DMS114 treated with DMSO at 0.1 percent for 48 hours (cell line): Measurements from ENCODE around the gene TLNRD1.

ENCODE experiments used
- DNase-seq: peaks from one replicate; lab custom pipeline; 2025; ENCODE audit not compliant: unreplicated experiment; lab: John Stamatoyannopoulos, UW

Gene TLNRD1

DNA sequence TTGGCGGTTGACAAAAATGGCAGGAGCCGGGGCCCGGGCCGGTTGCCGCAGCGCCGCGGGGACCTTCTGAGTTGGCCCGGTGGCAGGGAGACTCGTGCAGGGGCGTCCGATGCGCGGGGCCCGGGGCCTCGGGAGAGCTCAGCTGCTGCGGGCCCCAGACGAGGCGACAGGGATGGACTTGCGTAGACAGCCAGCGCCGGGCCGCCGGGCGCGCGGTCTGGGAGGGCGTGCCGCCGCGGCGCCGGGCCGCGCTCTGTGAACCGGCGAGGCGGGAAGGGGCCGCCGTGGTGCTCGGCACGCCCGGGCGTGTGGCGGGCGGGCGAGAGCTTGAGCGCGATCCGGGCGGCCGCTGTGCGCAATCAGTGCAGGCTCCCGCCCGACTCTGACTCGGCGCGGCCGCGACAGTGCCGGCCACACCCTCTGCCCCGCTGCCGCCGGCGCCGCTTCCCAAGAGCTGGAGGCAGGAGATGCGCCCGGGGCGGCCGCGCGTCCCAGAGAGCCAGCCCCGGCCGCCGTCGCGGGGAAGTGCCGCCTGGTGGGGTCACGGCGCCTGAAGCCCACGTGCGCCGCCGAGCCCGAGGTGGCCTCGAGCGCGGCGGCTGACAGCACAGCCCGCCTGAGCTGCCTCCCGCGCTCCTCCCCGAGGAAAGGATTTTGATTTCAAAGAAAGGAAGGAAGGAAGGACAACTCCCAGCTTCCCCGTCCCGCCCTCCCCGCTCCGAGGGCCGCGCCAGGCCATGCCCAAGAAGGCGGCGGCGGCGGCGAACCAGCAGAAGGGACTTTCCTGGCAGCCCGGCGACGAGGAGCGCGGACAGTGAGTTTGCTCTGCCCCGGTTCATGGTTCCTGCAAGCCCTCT, 657 bp downstream of the TLNRD1 start:
- DNase-seq, result no peak

- no peak for DNase-seq
Measured at GRCh38 chr15:81002009-81002330, 1.2 kb downstream of the TLNRD1 start.

DNA sequence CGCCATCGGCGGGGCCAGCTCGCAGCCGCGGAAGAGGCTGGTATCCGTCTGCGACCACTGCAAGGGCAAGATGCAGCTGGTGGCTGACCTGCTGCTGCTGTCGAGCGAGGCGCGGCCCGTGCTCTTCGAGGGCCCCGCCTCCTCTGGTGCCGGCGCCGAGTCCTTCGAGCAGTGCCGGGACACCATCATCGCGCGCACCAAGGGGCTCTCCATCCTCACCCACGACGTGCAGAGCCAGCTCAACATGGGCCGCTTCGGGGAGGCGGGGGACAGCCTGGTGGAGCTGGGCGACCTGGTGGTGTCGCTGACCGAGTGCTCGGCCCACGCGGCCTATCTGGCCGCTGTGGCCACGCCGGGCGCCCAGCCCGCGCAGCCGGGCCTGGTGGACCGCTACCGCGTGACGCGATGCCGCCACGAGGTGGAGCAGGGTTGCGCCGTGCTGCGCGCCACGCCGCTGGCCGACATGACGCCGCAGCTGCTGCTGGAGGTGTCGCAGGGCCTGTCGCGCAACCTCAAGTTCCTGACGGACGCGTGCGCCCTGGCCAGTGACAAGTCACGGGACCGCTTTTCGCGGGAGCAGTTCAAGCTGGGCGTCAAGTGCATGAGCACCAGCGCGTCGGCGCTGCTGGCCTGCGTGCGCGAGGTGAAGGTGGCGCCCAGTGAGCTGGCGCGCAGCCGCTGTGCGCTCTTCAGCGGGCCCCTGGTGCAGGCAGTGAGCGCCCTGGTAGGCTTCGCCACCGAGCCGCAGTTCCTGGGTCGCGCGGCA, 1.8 kb downstream of the TLNRD1 start:
- DNase-seq, result no peak

GRCh38 chr15:81003097-81003350, 2.3 kb downstream of the TLNRD1 start:
- no peak for DNase-seq

DNA sequence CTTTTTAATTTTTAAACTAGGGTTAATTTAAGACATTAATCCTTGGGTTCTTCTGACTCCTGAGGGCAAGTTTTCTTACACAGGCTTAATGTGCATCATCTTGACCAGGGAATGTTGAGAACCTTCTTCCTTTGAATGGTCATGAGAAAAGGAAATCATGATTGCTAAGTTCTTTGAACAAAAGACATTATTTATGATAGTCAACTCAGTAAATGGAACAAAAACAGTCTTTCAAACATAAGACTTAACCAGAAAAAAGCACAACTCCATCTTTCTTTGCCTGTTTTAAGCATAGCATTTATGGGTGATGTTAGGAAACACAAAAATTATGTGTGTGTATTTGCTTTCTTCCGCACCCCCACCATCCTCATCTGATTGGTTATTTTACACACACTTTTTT, 5.4 kb downstream of the TLNRD1 start:
- DNase-seq, result no peak

DNA sequence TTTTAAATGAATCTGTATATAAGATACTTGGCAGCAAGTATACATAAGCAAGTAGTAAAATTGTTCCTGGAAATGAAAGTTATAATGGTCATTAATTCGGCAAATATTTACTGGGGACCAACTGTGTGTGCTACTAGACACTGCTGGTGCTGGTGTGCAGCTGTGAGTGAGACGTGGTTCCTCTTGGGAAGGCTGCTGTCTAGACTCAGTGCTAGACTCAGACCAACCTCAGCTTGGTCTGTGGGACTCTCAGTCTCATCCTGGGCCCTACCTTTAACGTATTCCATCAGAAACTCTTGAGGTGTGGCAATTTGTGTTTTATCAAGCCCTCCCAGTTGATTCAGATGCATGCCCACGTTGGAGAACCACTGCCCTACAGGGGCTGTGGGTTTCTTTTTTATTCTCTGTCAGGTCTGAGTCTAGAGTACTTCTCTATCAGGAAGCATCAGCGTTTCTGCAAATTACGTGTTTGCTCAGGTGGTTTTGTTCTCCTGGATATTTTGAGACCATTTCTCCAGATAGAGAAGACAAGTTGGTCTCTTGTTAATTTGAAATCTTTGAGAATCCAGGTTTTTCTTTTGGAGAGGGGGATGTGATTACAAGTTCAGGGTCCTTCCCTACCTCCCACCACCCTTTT, 6.8 kb downstream of the TLNRD1 start:
- no peak for DNase-seq

GRCh38 chr15:81008312-81008711, 7.6 kb downstream of the TLNRD1 start:
- no peak for DNase-seq

DNA sequence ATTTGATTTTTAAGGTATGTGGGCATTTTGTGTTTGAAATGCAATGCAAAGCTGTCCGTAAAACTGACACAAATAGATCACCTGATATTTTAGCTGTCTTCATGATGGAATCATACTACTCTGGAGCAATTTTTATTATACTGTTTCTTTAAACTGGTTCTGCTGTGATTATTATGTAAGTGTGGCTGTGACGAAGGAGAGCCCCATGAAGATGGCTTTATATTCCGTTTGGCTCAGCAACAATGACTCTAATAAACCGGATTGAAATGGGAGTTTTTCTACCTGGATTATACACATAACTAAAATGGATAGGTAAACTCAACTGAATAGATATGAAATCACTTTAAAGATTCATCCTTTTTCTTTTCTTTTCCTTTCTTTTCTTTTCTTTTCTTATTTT, 9.4 kb downstream of the TLNRD1 start:
- no peak for DNase-seq

DNA sequence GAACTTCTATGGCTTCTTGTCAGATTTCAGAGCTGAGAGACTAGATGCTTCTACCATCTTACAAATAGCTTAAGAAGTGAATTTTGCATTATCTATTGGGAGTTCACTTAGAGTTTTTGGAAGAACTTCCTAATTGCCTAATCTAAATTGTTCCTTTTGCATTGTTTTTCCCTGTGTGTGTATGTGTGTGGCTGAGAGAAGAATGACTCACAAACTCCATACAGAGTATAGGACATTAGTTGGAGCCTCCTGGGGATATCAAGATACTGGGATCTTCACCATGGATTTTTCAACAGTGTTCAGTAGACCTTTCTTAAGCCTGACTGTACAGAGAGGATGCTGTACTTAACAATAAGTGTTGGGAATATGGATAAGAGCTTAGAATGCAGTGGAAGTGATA, 10.9 kb downstream of the TLNRD1 start:
- no peak for DNase-seq

GRCh38 chr15:81012588-81012987, 11.9 kb downstream of the TLNRD1 start:
- DNase-seq, result no peak

- no peak for DNase-seq
Measured at GRCh38 chr15:81013396-81013929, 12.7 kb downstream of the TLNRD1 start.

GRCh38 chr15:81014446-81015093, 13.8 kb downstream of the TLNRD1 start:
- no peak for DNase-seq

- DNase-seq, result no peak
Measured at GRCh38 chr15:81015621-81016488, 15.1 kb downstream of the TLNRD1 start.

DNA sequence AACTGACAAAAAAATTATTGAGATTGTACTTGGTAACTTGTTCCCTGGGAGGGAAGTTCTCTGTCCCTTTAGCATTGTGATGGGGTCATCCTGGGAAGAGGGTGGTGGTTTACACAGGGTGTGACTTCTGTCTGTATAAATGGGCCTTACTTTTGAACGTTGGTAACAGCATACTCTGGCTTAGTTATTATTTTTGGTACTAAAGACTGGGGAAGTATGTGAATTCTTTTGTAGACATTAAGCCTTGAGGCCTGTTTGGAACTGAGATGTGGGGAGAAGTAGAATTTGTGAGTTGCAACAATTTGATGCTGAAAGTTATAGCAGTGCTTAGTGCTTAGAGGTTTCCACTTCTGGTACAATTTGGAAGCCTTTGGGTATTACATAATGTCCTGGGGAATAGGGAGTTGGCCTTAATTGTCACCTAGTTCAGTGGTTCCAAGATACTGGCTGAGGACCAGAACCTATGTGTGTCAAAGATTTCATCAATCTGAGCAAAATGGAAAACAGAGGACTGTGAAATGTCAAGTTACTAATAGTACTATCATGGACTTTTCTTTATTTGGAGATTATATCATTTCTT, 15.9 kb downstream of the TLNRD1 start:
- no peak for DNase-seq

DNA sequence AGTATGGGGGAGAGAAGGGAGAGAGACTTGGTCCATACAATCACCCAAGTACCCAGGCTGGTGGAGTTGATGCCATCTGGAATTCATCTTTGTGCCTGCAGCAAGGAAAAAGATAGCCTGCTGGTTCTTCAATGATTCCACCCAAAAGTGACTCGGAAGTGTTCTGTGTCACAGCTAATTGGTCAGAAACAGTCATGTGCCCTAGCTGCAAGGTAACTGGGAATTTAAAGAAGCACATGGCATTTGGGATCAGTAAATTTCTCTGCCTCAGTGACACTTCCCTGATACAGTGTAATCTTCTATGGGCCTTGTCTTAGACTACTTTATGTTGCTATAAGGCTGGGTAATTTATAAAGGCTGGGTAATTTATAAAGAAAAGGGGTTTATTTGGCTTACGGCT, 17.5 kb downstream of the TLNRD1 start:
- no peak for DNase-seq

- DNase-seq, result no peak
Measured at GRCh38 chr15:81021321-81021720, 20.6 kb downstream of the TLNRD1 start.

DNA sequence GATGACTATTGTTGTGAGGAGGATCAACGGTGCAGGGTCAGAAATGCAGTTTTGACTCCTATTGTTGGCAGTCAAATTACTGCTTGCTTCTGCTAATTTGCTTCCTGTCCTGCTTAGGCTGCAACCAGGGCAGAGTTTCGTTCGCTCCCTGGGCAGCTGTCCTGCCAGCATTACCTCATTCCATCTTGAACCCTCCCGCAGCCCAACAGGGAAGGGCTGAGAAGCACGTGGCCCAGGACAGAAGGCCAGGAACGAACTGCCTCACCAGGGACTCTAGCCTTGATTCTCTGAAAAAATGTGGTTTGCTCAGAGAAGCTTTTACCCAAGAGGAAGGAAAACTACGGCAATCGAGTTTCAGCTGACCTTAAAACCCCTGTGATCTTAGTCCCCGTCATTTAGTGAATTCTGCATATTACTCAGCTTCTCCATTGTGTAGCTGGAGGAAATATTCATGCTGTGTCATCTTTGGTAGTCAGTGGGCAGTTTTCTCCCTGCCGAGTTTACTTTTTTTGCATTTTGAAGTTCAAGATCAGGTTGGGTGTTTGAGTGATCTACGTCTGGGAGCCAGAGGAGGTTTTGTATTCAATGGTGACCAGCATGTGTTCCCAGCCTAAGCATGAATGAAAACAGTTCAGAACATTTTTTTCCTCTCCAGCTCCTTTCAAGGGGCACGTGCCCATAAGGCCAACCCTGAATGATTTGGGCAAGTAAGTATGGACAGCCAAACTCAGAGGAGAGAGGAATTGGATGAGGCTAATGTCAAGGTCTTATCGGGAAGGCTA, 23.0 kb downstream of the TLNRD1 start:
- DNase-seq, result no peak

- DNase-seq, result no peak
Measured at GRCh38 chr15:81024265-81024872, 23.6 kb downstream of the TLNRD1 start.

DNA sequence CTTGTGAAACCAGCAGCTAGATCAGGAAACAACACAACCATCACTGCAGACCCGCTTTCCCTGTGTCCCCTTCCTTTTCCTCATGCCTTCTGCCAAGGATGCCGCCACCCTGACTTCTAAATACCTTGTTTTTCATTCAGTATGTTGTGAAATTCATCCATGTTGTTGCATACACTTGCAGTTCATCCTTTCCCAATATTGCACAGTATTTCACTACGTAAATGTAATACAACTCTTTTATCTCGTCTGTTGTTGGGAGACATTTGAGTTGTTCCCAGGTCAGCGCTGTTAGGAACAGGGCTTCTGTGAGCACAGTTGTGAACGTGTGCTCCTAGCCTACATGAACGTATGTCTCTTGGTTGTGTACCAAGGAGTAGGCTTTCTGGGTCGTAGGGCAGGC, 24.2 kb downstream of the TLNRD1 start:
- no peak for DNase-seq
